Lower leg skin (tissue), 4 donors: ENCODE measurements around the gene CCL17. TPM values are rescaled to one million over a fixed set of nuclear protein-coding genes. Genes with fewer than 3 reads are reported as not detected.

Source experiments
- DNase-seq, 2 donors: peaks; one replicate each; pipeline ENCODE4 v3.0.0-alpha.2; 2019; ENCODE audit warnings: low spot score in 2 of 2
- H3K4me3 ChIP-seq: fragments of 200-600 bp; sonication (generic); 2 replicates; pipeline ENCODE4 v1.5.1; 2017; ENCODE audit warnings: mild to moderate bottlenecking, low read depth; ENCODE audit not compliant: poor library complexity, severe bottlenecking
- CTCF ChIP-seq, 3 donors: fragments of 450-650 bp; IDR thresholded peaks; one replicate each; pipeline ENCODE4 v1.5.1; 2016; ENCODE audit warnings: antibody characterized with exemption in 3 of 3, mild to moderate bottlenecking in 3 of 3, moderate library complexity in 2 of 3
- POLR2A ChIP-seq, 2 donors: fragments of 450-650 bp; IDR thresholded peaks; one replicate each; pipeline ENCODE4 v1.6.1; 2016 to 2017; ENCODE audit warnings: antibody characterized with exemption in 2 of 2, mild to moderate bottlenecking in 1 of 2, moderate library complexity in 1 of 2
- WGBS, 2 donors: methylation state at CpG; one replicate each; pipeline ENCODE4 v1.1.5; 2018; 5-methylcytosine and 5-hydroxymethylcytosine counted together
- intact Hi-C: fragments of 100-400 bp; cut with DNase I; formaldehyde crosslinking; loops from one replicate; pipeline ENCODE4 v1.15.0; 2023; ENCODE audit warnings: low total_unique reads
- total RNA-seq, 4 donors: library from RNA; depleted of rRNA; stranded (reverse); fragments of >200 nt; gene quantifications; one replicate each; pipeline ENCODE4 v1.1.0, GENCODE V29; 2016

The CCL17 gene
- total RNA-seq, 4 donors from 2014 or later, result 1.1 TPM; not detected in 3

DNA sequence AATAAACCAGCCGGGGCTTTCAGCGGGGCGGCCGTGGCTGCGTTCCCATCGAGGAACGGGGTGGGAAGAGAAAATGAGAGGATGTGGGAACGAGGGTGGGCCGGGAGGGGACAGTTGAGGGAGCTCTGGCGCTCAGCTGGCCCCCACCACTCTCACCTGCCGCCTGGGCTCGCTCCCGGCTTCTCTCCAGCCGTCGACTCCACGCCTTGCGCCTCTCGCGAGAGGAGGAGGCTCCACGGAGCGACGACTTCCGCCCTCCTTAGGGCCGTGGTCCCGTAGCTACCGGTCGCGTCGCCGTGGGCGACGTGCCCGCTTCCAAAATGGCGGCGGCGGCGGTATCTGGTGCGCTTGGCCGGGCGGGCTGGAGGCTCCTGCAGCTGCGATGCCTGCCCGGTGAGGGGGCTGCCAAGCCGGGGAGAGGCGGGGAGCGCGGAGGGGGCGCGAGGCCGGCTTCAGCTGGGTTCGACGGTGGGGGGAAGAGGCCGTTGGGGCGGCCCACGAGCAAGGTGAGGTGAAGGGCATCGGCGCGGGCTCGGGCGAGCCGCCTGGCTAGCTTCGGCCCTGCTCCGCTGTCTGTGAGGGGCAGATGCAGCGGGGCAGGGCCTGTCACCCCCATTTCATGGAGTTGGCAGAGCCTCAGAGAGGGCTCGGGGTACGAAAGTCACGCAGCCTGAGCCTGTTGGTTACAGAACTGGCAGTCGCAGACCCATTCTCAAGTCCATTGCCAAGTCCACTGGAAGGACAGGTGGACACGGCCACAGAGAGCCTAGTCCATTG, 42.8 kb downstream of the CCL17 start, which contains the start of the genes CIAPIN1 and COQ9:
TSS of gene CIAPIN1 (minus strand) at position 200 of the 777 bp plus-strand sequence. CDS start 6,457 bp downstream, outside the sequence.
TSS of gene COQ9 (plus strand) at position 294 of the 777 bp plus-strand sequence. CDS start at position 321, 27 bp downstream.
- WGBS, 2 donors, result 0 to 1% methylated on average over 45 to 62 of the region's 68 CpGs
- intact Hi-C loops, result no loop called here
- H3K4me3 ChIP-seq, result peak within 1 kb of the TSS; percentile 94
- no peak for TF ChIP-seq CTCF (IDR thresholded peaks at IDR 0.05)
- peak in 1 of 2 donors; percentile 10 for TF ChIP-seq POLR2A (IDR thresholded peaks at IDR 0.05)
- peak; percentile 91 to 99 for DNase-seq

GRCh38 chr16:57452021-57452420, 47.5 kb downstream of the CCL17 start:
- intact Hi-C loops, result no loop called here
- 91% methylated on average over 10 of the region's 10 CpGs for whole genome bisulfite sequencing, 2 donors
- no peak for DNase-seq
- no peak overlapping the region for H3K4me3 ChIP-seq
- TF ChIP-seq CTCF (IDR thresholded peaks at IDR 0.05) (no peak), POLR2A (IDR thresholded peaks at IDR 0.05) (no peak)

DNA sequence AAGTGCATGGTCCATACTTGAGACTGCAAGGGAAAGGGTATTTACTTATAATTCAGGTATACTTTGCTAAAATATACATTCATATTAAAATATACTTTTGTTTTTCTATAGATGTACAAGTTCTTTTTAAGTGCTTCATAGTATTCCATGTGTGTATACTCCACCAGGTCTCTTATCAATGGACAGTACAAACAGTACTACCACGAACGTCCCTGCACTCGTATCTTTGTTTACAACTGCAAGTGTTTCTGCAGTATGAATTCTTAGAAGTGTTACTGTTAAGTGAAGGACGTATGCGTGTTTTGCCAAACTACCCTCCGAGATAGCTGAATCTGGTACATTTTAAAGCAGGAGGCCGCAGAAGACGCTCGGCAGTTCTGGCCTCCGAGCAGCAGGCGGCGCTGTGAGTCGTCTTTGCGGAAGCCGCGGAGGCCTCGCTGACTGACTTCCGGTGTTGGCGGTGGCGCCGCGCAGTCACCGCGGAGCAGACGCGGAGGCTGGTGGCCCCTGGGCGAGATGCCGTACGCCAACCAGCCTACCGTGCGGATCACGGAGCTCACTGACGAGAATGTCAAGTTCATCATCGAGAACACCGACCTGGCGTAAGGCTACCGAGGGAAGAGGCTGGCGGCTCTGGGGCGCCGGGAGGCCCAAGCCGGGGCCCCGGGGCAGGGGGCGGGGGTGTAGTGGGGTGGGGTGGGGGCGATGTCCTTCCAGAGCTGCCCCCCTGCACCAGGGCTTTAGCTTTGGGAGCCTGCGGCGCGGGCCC, 57.8 kb downstream of the CCL17 start, which contains the start of gene POLR2C:
TSS of gene POLR2C (plus strand) at position 471 of the 769 bp plus-strand sequence. CDS start at position 517, 46 bp downstream.
- WGBS, 2 donors, result 2% methylated on average over 20 to 38 of the region's 47 CpGs
- intact Hi-C loops, result no loop called here
- peak in 1 of 2 donors; percentile 81 for TF ChIP-seq POLR2A (IDR thresholded peaks at IDR 0.05)
- TF ChIP-seq CTCF (IDR thresholded peaks at IDR 0.05), result peak in 1 of 3 donors; percentile 95
- H3K4me3 ChIP-seq, result peak within 1 kb of the TSS; percentile 54
- peak; percentile 84 to 97 for DNase-seq

GRCh38 chr16:57462978-57463362, 58.4 kb downstream of the CCL17 start:
- intact Hi-C loops, result no loop called here
- WGBS, 2 donors, result 1% methylated on average over 16 of the region's 16 CpGs
- peak overlapping the region; percentile 54 for H3K4me3 ChIP-seq
- TF ChIP-seq CTCF (IDR thresholded peaks at IDR 0.05) (no peak), POLR2A (IDR thresholded peaks at IDR 0.05) (no peak)
- peak in 1 of 2 donors; percentile 80 for DNase-seq

GRCh38 chr16:57464523-57464922, 60.0 kb downstream of the CCL17 start:
- peak in 1 of 2 donors; percentile 10 for DNase-seq
- no peak overlapping the region for H3K4me3 ChIP-seq
- TF ChIP-seq CTCF (IDR thresholded peaks at IDR 0.05), result no peak
- TF ChIP-seq POLR2A (IDR thresholded peaks at IDR 0.05), result no peak
- 90 to 92% methylated on average over 2 of the region's 2 CpGs for WGBS, 2 donors
- intact Hi-C loops, result no loop called here

Other genes with a start within 250 kb of the CCL17 start
- 10 to 100 TPM; 38.8 to 68.9 (median 64.9) TPM for gene PSME3IP1, start 218.7 kb upstream of the CCL17 start, total RNA-seq
- gene RSPRY1, start 218.4 kb upstream of the CCL17 start, total RNA-seq, result 10 to 100 TPM; 23.8 to 31.2 (median 26.8) TPM
- gene ARL2BP, start 159.5 kb upstream of the CCL17 start, total RNA-seq, result 10 to 100 TPM; 36.3 to 62.6 (median 48.0) TPM
- 100 to 1,000 TPM in 3 of 4 donors, 10 to 100 TPM in 1; 58.4 to 241 (median 218) TPM for gene PLLP, start 120.1 kb upstream of the CCL17 start, total RNA-seq
- 10 to 100 TPM in 1 of 4 donors, 1 to 10 TPM in 2, under 1 TPM in 1; 0.99 to 10.1 (median 2.0) TPM for gene CCL22, start 46.0 kb upstream of the CCL17 start, total RNA-seq
- gene CX3CL1, start 32.3 kb upstream of the CCL17 start, total RNA-seq, result 10 to 100 TPM in 3 of 4 donors, 1 to 10 TPM in 1; 5.8 to 31.9 (median 18.3) TPM
- gene CIAPIN1, start 42.6 kb downstream of the CCL17 start, total RNA-seq, result 10 to 100 TPM; 20.9 to 40.8 (median 30.7) TPM
- 10 to 100 TPM; 38.7 to 55.3 (median 52.2) TPM for gene COQ9, start 42.7 kb downstream of the CCL17 start, total RNA-seq
- 100 to 1,000 TPM in 2 of 4 donors, 10 to 100 TPM in 2; 87.9 to 128 (median 98.1) TPM for gene POLR2C, start 57.9 kb downstream of the CCL17 start, total RNA-seq
- 10 to 100 TPM; 38.9 to 60.5 (median 44.6) TPM for gene DOK4, start 81.7 kb downstream of the CCL17 start, total RNA-seq
- gene CCDC102A, start 131.8 kb downstream of the CCL17 start, total RNA-seq, result 10 to 100 TPM; 13.7 to 18.9 (median 16.4) TPM
- gene ADGRG5, start 137.9 kb downstream of the CCL17 start, total RNA-seq, result 1 to 10 TPM in 1 of 4 donors, under 1 TPM in 3; 0.23 to 1.5 (median 0.47) TPM
- gene ADGRG1, start 223.9 kb downstream of the CCL17 start, total RNA-seq, result 100 to 1,000 TPM; 129 to 159 (median 136) TPM